Chondrocyte (in vitro differentiated cells): ENCODE measurements around the gene WBP1L. TPM values are rescaled to one million over a fixed set of nuclear protein-coding genes. Genes with fewer than 3 reads are reported as not detected.
A peak's percentile ranks its signal among the peaks of the same experiment; 100 is the strongest.

Experiments
- DNase-seq: peaks from one replicate; pipeline ENCODE4 v3.0.0; 2021; ENCODE audit warnings: mixed read lengths, low spot score
- H3K27ac Mint-ChIP-seq: one replicate; pipeline ENCODE4 v1.8.0; 2021; ENCODE audit warnings: mild to moderate bottlenecking, moderate library complexity, mixed read lengths; ENCODE audit not compliant: unreplicated experiment
- H3K27me3 Mint-ChIP-seq: 2 replicates; pipeline ENCODE4 v1.8.0; 2021; ENCODE audit warnings: low read depth, mixed read lengths
- H3K36me3 Mint-ChIP-seq: 2 replicates; pipeline ENCODE4 v1.8.0; 2021; ENCODE audit warnings: low read depth, mixed read lengths
- H3K4me1 Mint-ChIP-seq: 2 replicates; pipeline ENCODE4 v1.8.0; 2021; ENCODE audit warnings: low read depth, mild to moderate bottlenecking, mixed read lengths
- H3K4me3 Mint-ChIP-seq: one replicate; pipeline ENCODE4 v1.8.0; 2021; ENCODE audit warnings: mild to moderate bottlenecking, moderate library complexity, mixed read lengths; ENCODE audit not compliant: unreplicated experiment
- H3K9me3 Mint-ChIP-seq: 2 replicates; pipeline ENCODE4 v1.8.0; 2021; ENCODE audit warnings: low read depth, mixed read lengths
- CTCF ChIP-seq: fragments of 200-600 bp; sonication (generic); IDR thresholded peaks from 2 replicates; pipeline ENCODE4 v1.5.0; 2021; ENCODE audit warnings: antibody characterized with exemption, mild to moderate bottlenecking, moderate library complexity
- total RNA-seq: library from RNA; stranded (reverse); gene quantifications from 3 replicates; pipeline ENCODE4 v1.2.1, GENCODE V29; 2021

The WBP1L gene
- total RNA-seq, 1 donor from 2014 or later, result 95.3 TPM

GRCh38 chr10:102813017-102813541, 69.3 kb downstream of the WBP1L start:
- no peak for TF ChIP-seq CTCF
- Mint-ChIP-seq H3K4me1 (peaks cover 47% of the 10 kb centered on the region), H3K4me3 (no peak overlapping the region), H3K36me3 (peaks cover 33% of the 10 kb centered on the region), H3K9me3 (no peaks in the 10 kb centered on the region), H3K27me3 (no peaks in the 10 kb centered on the region), H3K27ac (no peak overlapping the region)
- no peak for DNase-seq

GRCh38 chr10:102813734-102814452, 70.1 kb downstream of the WBP1L start:
- Mint-ChIP-seq H3K27me3 (no peaks in the 10 kb centered on the region), H3K4me1 (peaks cover 41% of the 10 kb centered on the region), H3K9me3 (no peaks in the 10 kb centered on the region), H3K4me3 (no peak overlapping the region), H3K36me3 (peaks cover 28% of the 10 kb centered on the region), H3K27ac (peak overlapping the region; percentile 98)
- no peak for TF ChIP-seq CTCF
- DNase-seq, result no peak

GRCh38 chr10:102814453-102814871, 70.7 kb downstream of the WBP1L start:
- Mint-ChIP-seq H3K9me3 (no peaks in the 10 kb centered on the region), H3K27ac (peak overlapping the region; percentile 98), H3K27me3 (no peaks in the 10 kb centered on the region), H3K4me3 (peak overlapping the region; percentile 15), H3K36me3 (peaks cover 28% of the 10 kb centered on the region), H3K4me1 (peaks cover 41% of the 10 kb centered on the region)
- TF ChIP-seq CTCF, result no peak
- DNase-seq, result no peak

GRCh38 chr10:102814873-102815661, 71.3 kb downstream of the WBP1L start:
- H3K27ac Mint-ChIP-seq, result peak overlapping the region; percentile 98
- peaks cover 41% of the 10 kb centered on the region for H3K4me1 Mint-ChIP-seq
- no peak for DNase-seq
- peaks cover 23% of the 10 kb centered on the region for H3K36me3 Mint-ChIP-seq
- H3K9me3 Mint-ChIP-seq, result no peaks in the 10 kb centered on the region
- peak overlapping the region; percentile 27 for H3K4me3 Mint-ChIP-seq
- H3K27me3 Mint-ChIP-seq, result no peaks in the 10 kb centered on the region
- TF ChIP-seq CTCF, result peak; percentile 30

- Mint-ChIP-seq H3K27ac (peak overlapping the region; percentile 98), H3K27me3 (no peaks in the 10 kb centered on the region), H3K4me1 (peaks cover 41% of the 10 kb centered on the region), H3K36me3 (peaks cover 21% of the 10 kb centered on the region), H3K4me3 (peak overlapping the region; percentile 27), H3K9me3 (no peaks in the 10 kb centered on the region)
- no peak for TF ChIP-seq CTCF
- DNase-seq, result no peak
These were observed 72.2 kb downstream of the WBP1L start for GRCh38 chr10:102815790-102816549.
